GM18873 (cell line): ENCODE measurements around the gene OSBPL10.
"Not testable (repeated sequence)": the region's sequence is repeated elsewhere in the genome, so short reads cannot be mapped to it uniquely, and the experiment has no call there.

ENCODE experiments used
- ATAC-seq: cut with Tn5 transposase; IDR thresholded peaks from one replicate; pipeline ENCODE4 v1.9.1; 2021; ENCODE audit warnings: mild to moderate bottlenecking, moderate library complexity, moderate number of reproducible peaks; ENCODE audit not compliant: unreplicated experiment, low FRiP score

OSBPL10 gene

DNA sequence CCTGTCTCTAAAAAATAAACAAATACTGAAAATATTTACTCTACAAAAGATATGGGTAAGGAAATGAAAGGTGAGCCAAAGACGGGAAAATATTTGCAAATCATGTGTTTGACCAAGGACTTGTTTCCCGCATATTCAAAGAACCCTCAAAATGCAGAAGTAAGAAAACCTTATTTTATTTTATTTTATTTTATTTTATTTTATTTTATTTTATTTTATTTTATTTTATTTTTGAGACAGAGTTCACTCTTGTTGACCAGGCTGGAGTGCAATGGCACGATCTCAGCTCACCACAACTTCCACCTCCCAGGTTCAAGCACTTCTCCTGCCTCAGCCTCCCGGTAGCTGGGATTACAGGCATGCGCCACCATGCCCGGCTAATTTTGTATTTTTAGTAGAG, 11.9 kb upstream of the OSBPL10 start:
- not testable (repeated sequence) for ATAC-seq

DNA sequence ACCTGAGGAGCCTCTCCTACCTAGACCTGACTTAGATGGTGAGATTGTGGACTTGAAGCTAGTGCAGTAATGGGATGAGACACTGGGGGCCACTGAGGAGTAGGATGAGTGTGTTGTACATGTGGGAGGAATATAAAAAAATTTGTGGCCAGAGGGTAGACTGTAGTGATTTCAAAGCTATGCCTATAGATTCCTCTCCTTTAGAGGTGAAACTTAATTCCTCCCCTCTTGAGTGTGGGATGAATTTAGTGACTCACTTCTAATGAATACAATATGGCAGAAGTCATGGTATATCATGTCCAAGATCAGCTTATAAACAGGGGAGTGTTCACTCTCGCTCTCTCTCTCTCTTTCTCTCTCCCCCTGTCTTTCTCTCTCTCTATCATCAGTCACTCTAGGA, 7.2 kb upstream of the OSBPL10 start:
- ATAC-seq, result no peak

DNA sequence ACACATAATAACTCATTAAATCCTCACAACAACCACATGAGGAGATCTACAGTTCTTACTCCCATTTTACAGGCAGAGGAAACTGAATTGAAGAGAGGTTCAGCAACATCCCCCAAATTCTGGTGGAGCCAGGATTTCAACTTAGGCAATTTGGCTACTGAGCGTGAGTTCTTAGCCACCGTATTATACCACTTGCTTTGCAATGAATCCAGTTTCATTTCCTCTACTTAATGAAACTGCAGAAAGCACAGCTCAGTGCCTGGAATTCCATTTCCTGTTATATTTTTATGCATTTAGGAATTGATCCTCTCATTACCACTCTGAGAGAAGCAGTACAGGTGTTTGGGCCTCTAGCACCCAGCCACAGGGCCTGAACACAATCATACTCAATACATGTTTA, 4.8 kb upstream of the OSBPL10 start:
- no peak for ATAC-seq

DNA sequence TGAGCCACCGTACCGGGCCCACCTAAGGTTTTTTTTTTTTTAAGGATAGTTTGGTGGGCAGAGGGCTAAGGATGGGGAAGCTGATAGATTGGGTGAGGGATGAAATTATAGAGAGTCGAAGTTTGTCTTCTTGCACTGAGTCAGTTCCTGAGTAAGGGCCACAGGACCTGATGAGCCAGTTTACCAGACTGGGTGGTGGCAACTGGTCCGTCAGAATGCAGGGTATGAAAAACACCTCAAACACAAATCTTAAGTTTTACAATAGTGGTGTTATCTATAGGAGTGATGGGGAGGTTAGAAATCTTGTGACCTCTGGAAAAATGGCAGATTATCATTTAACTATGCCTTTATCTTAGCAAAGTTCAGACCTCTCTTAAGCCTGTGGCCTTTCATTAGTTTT, 3.3 kb upstream of the OSBPL10 start:
- no peak for ATAC-seq

DNA sequence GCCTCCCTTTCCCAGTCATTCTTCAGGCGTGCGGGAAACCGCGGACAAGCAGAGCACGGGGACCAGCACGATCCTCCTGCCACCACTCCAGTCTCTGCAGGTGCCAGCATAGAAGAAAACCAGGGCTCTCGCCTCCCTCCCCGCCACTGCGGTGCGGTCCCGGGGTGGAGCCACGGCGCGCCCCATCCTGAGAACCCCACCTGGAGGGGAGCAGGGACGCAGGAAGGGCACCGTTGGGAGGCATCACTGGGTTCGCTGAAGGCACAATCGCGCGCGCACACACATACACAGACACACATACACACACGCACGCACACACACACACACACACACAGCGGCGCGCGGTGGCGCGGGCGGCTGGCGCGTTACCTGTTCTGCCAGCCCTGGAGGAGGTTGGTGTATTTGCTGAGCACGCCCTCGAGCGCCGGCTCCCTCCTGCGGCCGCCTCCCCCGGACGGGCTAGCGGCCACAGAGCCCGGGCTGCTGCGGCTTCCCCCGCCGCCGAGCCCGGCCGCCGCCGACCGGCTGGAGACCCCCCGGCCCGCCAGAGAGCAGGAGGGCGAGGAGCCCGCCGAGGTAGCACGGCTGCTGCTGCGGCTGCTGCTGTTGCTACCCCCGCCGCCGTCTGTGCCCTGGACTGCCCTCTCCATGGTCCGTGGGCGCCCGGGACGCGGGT, 394 bp downstream of the OSBPL10 start:
- no peak for ATAC-seq

DNA sequence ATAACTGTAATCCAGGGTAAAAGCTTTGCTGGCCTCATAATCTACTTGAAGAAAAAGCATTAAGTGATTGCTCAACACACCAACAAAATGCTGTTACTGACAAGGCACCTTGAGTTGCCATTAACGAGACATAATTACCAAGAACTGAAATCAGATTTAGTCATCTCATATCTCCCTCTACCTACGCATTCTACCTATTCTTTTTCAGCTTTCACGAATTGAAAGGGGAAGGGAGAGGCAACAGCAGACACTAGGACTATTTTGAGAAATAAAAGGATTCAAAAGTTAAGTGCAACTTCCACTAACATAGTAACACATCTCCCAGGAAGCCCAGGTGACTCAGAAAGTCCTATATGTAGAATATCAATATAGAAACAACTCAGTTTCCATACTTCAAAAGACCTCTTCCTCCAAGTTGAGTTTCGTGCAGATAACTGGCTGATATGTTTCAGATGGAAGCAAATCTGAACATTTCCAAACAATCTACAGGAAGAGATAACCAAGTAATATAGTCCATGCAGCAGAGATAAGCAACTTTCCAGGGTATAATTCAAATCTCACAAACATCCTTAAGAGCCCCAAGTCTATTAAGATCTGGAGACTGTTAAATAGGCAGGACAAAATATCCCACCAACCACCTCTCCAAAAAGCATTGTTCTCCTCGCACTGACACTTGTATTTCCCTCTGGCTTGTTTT, 1.9 kb downstream of the OSBPL10 start:
- no peak for ATAC-seq

DNA sequence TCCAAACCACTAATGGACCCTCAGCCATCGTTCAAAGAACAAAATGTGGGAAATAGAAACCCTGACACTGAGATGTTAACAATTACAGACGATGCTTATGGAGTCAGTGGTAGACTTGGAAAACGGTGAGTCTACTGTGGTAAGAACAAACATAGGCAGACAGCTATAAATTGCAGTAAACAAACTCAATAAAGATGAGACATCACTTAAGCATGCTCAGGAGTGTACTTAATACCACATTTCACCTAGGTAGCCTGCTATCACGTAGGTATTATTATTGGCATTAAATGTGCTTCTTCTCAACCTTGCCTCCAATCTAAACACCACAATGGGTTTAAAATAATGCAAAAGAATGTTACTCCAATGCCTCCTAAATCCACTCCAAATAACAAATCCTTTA, 2.5 kb downstream of the OSBPL10 start:
- ATAC-seq, result no peak

DNA sequence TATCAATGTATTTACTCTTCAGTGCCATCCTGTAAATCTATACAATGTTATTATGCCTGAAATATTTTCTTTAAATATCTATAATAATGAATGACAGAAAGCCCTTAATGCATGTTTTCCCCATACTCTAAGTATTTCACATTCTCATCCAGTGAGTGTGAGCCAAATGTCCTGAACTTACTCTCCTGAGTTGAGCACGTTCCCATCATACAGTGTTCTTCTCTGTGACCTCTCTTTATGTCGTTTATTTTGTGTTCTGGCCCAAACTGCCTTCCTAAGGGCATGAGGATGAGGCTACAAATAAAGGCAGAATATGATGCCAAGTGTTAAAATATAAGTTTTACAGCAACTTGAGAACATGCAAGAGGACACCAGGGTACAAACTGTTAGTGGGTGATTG, 3.3 kb downstream of the OSBPL10 start:
- ATAC-seq, result no peak

DNA sequence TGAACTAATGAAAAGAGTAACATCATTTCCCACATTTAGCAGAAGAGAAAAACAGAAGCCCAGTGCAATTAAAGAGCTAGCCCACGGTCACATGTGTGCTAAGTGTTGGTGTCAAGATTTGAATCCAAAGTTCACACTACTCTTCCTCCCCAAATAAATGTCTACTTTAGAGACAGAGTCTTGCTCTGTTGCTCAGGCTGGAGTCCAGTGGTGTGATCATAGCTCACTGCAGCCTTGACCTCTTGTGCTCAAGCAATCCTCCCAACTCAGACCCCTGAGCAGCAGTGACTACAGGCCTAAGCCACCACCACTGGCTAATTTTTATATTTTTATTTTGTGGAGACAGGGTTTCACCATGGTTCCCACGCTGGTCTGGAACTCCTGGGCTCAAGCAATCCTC, 4.8 kb downstream of the OSBPL10 start:
- ATAC-seq, result no peak

DNA sequence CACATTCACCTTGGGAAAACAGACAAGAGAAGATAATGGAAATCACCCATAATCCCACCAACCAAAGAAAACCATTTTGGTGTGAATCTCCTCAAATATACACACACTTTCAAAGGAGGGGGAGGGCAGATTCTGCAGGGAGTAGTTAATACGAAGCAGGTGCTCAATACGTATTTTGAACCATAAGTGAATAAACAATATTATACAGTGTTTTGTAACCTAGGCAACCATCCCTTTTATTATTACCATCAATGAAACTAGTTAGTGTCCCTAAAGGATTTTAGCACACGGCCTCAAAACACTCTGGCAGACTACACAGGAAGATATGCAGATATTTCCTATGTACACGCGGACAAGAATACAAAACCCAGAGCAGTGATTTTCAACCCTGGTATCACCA, 6.1 kb downstream of the OSBPL10 start:
- no peak for ATAC-seq

DNA sequence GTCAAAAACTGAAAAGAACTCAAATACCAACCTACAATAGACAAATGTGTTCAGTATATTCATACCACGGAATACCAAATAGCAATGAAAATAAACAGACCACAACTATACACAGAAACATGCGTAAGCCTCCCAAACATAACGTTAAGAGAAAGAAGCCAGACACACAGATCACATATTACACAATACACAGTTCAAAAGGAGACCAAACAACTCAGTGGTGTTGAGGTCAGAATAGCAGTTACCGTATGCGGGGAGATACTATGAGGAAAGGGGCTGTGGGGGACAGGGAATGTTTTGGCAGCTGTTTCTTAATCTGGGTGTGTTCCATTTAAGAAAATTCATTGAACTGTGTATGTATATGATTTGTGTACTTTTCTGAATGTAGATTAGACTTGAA, 6.6 kb downstream of the OSBPL10 start:
- no peak for ATAC-seq

DNA sequence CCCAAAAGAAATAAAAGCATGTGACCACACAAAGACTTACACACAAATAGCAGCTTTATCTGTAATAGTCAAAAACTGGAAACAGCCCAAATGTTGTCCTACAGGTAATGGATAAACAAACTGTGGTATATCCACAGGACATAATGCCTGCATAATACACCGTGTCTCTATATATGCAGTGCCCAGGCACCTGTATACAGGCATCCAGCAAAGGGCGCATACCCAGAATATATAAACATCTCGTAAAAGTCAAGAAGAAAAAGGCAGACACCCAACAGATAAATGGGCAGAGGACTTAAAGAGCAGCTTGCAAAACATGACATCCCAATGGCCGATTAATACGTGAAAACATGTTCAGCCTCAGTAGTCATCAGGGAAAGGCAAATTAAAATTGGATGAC, 7.2 kb downstream of the OSBPL10 start:
- no peak for ATAC-seq

DNA sequence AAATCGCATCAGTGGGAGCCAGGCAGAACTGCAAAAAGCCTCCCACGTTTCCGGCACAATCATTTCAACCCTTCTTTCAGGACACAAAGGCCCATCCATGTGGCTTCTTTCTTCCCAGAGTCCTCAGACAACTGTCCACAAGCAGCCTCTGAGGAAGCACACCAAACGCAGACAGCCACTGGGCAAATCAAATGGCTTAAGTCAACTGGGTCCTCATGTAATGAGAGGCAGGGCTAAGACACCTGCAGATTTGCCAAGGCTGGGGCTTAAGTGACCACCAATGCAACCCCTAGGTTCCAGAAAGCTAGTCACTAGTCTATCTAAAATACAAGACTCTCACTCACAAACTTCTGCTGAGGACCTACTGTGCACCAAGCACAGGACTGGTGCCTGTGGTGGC, 8.0 kb downstream of the OSBPL10 start:
- ATAC-seq, result no peak

DNA sequence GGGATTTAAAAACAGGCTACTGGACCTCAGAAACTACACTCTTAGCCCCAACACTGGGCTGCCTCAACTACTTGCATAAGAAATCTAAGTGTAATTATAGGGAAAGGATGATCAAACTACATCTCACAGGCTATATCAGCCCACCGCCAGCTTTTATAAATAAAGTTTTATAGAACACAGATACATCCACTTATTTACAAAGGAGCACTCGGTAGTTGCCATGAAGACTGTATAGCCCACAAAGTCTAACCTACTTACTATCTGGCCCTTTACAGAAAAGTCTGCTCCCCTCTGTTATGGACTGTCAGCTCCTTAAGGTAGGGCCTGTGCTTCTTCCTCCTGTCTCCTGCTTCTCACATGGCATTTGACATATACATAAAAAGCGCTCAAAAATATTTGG, 9.5 kb downstream of the OSBPL10 start:
- no peak for ATAC-seq

DNA sequence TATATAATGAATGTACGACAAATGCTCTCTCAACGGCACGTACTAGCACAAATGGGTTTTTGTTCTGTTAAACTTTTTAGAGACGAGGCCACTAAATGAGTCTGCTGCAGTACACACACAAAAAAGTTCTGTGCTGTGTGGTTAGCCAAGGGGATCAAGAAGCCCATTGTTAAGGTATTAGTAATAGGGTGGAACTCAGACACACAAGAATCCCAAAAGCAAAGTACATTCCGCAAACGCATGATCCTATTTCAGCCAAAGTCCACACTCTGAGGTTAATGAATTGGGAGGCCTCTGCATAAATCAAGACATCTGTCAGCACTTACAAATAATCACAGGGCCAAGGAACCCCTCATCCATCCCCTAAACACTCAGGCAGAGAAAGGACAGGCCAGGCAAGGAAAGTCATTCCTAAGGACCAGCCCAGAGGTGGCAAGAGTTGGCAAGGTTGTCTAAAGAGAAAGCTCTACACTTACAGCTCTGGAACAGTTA, 12.1 kb downstream of the OSBPL10 start:
- ATAC-seq, result no peak

DNA sequence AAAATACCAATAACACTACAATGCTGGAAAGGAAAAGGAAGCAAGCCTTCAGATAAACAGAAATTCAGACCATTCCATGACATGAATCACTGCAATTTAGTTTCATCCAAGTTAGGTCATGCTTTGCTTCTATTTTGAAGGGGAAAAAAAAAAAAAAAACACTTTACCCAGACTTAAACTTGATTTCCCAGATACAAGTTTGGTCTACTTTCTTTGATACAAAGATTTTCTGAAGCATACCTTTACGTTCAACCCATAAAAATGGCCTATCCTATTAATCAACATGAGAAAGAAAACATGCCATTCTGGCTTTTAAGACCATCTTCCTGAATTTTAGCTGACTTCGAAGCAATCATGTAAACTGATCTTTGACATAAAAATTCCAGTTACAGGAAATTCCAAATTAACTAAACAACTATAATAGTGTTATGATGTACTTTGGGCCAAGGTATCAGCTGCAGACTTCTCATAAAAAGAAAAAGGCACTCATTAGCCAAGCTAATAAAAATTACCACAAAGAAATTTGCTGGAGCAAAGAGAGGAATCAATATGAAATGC, 12.6 kb downstream of the OSBPL10 start:
- no peak for ATAC-seq

DNA sequence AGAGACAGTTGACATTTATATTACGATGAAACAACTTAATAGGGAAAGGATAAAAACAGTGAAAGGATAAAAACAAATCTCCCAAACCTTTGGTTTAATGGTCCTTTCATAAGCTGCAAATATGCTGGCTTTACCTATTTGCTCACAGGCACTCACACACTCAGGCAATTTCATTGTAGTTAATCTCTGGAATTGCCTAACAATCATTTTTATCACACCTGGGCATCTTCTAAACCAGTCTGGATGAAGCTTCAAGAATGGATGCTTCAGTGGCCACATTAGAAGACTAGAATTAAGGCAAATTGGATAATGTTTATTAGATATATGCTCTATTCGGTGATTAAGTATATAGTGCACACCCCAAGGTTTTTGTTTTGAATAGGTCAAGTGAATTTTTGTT, 13.5 kb downstream of the OSBPL10 start:
- no peak for ATAC-seq

DNA sequence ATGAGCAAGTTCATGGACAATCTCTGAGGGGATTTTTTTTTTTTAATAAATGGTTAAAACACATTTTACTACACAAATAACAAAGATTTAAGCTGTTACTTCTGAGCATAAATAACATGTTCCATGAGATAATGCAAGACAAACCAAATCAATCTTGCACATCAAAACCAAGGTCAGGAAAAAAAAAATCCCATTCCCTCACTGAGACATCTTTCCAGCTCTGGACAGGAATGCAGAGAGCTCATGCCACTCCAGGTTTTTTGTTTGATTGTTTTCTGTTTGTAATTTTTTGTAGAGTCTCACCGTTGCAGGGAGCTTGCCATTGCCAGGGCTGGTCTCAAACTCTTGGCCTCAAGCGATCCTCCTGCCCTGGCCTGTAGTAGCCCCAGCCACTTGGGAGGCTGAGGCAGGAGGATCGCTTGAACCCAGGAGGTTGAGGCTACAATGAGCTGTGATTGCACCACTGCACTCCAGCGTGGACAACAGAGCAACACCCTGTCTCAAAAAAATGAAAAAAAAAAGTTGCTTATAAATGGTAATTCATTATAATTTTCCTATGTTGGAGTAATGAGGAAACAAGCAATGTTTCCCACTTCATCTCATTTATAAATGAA, 14.0 kb downstream of the OSBPL10 start:
- ATAC-seq, result no peak

DNA sequence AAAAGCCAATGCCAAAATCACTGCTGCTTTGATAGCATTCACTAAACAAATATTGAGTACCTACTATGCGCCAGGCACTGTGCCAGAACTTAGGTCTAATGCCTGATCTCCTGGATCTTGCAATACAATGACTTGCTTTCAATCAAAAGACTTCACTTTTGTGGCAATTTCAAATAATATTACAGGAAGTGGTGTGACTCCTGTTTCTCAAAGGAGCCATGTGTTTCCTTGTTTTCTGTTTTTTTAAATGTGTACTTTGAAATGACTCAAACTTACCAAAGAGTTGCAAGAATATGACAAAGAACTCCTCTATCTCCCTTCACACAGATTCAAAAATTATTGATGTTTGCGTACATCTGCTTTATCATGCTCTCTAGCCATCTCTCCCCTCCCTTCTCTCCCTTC, 18.3 kb downstream of the OSBPL10 start:
- ATAC-seq, result no peak

DNA sequence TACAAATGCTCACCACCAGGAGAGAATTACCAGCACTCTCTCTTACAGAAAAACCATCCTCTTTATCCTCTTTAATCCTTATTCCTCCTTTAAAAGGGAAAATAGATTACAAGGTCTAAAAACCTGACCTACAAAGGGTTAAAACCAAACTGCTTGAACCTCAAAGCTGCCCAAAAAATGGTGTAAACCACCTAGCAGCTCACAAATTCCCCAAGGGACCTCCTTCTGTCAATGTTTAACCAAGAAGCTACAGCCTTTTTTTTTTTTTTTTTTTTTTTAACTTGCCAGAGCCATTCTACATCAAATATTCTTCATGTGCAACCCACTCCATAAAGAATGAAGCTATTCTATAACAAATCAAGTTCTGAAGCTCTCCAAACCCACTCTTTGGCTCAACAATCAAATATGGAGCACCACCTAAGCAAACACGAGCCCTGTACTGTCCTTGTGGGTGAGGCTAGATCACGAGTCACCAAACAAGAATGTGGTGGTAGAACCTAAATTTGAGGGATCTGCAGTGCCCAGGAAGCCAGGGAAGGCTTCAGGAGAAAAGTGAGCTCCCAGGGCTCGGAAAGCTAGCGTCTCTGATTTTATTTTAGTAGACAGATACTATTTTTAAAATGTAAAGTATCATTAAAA, 20.1 kb downstream of the OSBPL10 start:
- ATAC-seq, result peak; percentile 53
